ENCODE measurements around the gene ERCC6L.

ERCC6L gene

GRCh38 chrX:72238721-72239475, at the start of gene ERCC6L:
Gene ERCC6L, minus strand, starts transcription at chrX:72239027. Its CDS starts 116 bp downstream, at chrX:72238911.
- peak; percentile 75 for DNase-seq

- no peak for DNase-seq
Observed at GRCh38 chrX:72282302-72282701, 43.5 kb upstream of the ERCC6L start.

DNA sequence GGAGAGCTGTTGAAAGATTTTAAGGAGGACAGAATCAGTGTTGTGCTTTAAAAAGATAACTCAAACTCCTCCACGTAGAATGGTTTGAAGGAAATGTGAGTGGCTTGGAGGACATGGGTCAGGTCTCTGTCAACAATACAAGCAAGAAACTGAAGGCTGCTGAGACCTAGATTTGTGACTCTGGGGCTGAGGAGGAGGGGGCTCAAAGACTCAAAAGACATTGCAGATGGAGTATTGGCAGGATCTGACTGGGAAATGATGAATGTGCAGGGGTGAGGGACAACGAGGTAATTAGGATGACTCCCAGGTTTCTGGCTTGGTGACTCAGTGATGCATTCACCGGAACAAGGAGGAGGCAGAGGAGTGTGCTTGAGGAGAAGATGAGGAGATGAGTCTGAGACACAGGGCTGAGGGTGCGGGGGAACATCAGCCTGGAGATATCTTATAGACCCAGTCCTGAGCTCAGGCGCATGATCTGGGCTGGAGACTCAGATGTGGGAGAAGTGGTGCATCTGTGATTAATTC, 41.6 kb upstream of the ERCC6L start:
- no peak for DNase-seq

- no peak for DNase-seq
Observed at GRCh38 chrX:72276478-72276953, 37.7 kb upstream of the ERCC6L start.

GRCh38 chrX:72274526-72274925, 35.7 kb upstream of the ERCC6L start:
- DNase-seq = no peak

DNA sequence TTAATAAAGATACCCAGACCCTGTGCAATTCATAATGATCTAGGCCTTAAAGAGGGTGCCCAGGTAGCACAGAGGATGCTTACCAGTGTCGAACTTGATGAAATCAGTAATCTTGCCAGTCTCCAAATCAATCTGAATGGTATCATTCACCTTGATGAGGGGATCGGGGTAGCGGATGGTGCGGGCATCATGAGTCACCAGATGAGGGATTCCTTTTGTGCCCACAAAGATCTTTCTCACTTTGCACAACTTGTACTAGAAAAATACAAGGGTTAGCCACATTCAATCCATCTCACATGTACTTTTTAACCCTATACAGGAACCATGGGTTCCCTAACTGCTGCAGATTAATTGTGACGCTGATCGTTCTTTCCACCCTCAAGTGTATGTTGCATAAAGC, 34.9 kb upstream of the ERCC6L start:
- no peak for DNase-seq

DNA sequence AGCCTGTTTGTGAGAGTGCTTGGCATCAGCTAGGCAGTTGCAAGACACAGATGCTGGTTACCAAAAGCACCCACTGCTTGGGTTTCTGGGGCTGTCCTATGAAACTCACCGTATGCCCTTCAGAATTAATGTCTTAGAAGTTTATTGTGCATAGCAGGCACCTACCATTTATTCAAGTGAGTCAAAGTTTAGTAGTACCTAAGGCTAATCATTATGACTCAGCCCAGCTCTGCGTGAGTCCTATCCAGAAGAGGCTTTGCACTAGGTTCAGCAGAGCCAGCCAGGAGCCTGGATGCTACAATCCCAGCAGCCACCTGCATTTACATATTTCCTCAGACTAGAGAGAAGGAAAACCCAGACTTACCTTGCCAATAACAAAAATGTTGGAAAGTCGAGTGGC, 34.0 kb upstream of the ERCC6L start:
- DNase-seq = no peak

GRCh38 chrX:72271812-72272211, 33.0 kb upstream of the ERCC6L start:
- DNase-seq = no peak

DNA sequence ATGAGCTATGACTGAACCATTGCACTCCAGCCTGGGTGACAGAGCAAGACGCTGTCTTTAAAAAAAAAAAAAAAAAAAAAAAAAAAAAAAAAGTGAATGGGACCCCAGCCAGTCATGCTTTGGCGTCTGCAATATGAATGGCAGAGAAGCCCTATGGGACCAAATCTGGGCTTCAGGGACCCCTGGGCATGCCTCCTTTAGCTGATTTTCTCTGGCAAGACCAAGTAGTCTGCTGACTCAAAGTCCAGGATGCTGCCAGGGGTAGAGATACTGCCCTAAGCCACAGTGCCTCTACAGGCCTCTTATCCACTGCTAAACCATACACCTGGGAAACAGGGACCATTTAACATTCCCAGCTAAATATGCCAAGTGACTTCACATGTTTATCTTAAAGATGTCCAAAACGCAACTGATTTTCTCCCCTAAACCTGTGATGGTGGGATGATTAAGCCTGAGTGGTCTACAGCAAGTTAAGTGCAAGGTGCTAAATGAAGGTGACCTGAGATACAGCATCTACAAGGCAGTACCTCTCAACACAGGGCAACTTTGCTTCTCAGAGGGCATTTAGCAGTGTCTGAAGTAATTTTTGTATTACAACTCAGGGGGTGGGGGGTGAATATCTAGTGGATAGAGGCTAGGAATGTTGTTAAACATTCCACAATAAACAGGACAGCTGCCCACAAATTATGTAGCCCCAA, 32.4 kb upstream of the ERCC6L start:
- no peak for DNase-seq

GRCh38 chrX:72270316-72270866, 31.6 kb upstream of the ERCC6L start:
- no peak for DNase-seq

DNA sequence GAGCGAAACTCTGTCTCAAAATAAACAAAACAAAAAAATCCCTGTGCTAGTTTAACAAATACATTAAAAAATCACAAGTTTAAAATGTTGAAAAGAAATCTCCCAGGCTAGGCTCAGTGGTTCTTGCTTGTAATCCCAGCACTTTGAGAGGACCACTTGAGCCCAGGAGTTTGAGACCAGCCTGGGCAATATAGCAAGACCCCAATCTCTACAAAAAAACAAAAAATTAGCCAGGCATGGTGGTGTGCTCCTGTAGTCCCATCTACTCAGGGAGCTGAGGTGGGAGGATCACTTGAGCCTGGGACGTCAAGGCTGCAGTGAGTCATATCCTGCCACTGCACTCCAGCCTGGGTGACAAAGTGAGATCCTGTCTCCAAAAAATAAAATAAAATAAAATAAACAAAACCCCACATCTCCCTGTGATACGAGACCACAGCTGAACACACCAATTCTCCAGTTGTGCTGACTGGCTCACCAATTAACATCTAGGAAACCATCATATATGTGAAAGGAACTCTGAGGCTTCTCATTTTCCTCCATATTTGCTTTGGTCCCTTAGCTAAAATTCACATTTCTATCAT, 30.9 kb upstream of the ERCC6L start:
- no peak for DNase-seq

GRCh38 chrX:72268597-72269365, 30.0 kb upstream of the ERCC6L start:
- no peak for DNase-seq

DNA sequence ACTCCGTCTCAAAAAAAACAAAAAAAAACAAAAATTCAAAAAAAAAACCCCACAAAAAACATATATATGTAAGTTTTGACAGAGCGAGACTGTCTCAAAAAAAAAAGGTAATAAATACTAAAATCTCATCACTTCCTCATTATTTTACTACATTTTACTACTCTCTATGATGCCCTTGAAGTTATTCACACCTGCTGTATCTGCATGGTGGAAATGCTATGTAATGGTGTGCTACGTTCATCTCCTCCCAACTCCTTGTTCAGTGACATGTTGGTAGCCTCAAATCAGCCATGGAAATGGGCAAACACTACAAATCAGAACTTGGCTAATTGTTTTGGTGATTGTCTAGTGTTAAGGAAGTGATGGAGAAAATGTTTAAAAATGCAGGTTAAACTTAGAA, 26.4 kb upstream of the ERCC6L start:
- DNase-seq = no peak

DNA sequence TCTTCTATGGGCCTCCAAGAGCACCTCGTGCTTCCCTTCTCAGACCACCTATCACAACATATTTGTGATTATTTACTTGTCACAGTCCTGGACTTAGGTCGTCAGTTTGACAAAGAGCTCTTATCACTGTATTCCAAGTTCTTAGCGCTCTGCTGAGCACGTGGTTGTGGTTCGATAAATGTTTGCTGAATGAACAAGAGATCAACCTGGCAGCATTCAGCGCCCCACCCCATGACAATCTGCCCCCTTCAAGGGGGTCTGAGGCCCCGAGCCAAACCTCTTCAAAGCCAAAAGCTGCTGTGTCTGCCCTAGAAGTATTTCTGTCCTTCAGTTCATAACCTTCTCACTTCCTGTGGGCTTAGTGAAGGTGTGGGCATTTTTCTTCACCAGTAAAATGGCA, 23.2 kb upstream of the ERCC6L start:
- DNase-seq = peak; percentile 70

GRCh38 chrX:72260448-72260847, 21.6 kb upstream of the ERCC6L start:
- DNase-seq = no peak

DNA sequence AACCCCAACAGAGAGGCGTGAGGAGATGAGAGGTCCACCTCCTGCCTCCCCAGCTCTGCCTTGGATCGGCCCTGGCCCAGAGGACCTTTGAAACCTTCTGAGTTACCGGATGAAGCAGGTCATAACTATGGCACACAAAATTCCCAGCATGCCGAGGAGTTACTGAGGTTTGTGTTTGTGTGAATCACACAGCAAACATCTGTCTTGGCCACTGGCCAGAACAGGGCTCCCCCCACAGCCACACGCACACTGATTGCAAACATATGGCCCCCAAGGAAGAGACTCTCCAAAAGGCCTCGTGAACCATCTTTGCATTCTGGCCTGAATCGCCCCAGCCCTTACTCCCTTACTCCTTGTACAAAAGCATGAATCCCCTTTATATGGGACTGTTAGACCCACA, 19.3 kb upstream of the ERCC6L start:
- no peak for DNase-seq

DNA sequence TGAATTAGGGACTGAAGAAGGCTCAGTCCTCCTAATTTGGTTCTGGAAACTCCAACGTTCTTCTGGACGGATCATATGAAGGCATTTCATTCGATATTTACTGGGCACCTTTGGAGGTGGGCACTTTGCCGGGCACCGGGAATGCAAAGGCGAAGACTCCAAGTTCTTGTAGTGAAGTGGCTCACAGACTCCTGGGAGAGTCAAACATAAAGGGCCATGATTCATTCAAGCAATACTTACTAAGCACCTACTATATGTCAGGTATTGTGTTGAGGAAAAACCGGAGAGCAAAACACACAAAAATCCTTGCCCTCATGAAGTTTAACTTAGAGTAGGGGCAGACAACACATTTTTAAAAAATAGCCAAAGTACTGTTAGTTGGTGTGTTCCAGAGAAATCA, 17.0 kb upstream of the ERCC6L start:
- no peak for DNase-seq

DNA sequence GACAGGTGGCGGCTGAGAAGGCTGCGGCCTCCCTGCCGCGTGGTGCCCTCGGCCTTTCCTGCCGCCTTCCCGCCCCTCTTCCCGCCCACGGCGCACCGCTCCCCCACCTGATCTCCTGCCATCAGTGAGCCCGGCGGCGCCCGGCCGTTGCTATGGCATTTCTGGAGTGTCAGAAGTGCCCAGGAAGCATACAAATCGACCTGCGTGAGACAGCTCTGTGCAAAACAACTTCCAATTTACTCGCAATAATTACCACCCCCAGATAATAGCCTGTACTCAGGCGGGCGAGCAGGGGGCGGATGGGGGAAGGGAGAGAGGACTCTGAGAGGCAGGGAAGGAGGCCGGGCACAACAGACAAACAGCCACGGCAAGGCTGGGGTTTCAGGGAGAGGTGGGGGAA, 16.6 kb upstream of the ERCC6L start:
- DNase-seq = peak; percentile 94

DNA sequence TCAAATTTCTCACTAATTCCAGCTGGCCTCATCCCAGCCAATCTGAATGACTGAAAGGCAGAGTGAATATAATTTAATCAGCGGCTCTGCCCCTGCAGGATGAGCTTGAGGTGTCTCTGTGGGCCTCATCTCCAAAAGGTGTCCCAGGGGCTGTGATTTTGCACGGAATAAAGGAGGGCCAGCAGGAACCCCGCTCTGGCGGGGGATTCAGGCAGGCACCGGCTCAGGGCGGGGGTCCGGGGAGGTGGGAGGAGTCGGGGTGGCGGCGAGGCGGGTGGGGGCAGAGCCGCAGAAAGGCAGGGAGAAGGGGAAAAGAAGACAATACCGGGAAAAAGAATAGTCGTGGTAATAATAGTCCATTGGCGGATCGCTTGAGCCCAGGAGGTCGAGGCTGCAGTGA, 16.0 kb upstream of the ERCC6L start:
- peak; percentile 69 for DNase-seq

- DNase-seq = no peak
Observed at GRCh38 chrX:72253686-72254085, 14.9 kb upstream of the ERCC6L start.

DNA sequence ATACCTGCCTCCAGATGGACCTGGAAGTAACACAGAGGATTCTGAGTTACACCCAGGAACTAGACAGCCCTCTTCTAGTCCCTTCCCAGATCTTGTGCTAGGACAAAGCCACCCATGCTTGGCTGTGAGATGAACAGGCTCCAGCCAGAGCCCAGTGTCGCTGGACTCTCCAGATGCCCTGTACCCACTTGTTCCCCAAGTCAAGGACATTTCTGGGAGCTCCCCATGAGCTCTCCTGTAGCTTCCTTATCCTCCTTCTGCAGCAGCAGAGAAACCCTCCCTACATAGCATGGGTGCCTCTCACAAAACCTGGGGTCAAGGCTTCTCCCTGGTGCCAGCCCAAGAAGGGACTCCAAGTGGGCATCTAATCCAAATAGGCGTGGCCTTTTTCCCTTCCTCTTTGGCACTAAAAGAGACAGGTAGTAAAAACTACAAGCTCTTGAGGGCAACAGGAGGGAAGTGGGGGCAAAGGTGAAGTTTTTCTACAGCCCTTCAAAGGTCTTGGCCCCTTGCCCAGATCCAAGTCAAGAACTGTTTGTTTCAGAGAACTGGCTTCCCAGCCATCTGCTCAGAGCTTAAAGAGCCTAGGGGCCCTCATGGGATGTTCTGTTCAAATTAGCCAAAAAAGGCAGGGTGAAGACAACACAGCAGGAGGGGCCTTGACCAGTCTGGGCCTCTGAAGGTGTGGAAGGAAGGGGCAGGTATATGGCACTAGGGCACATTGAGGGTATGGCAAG, 8.5 kb upstream of the ERCC6L start:
- DNase-seq = peak; percentile 47

All from NCI-H146 (cell line).